CD4-positive, alpha-beta T cell (primary cell): ENCODE results near the gene RAVER1. TPM values are rescaled to one million over a fixed set of nuclear protein-coding genes. Genes with fewer than 3 reads are reported as not detected.

Experiments used
- ATAC-seq: fragments of 200-7000 bp; cut with Tn5 transposase; one replicate; pipeline ENCODE4 v1.10.0; 2022; ENCODE audit warnings: mild to moderate bottlenecking; ENCODE audit not compliant: poor library complexity
- CTCF ChIA-PET: fragments of 350-600 bp; sonication (Branson Sonifier 250); formaldehyde crosslinking; loops from one replicate; lab custom pipeline; 2021; ENCODE audit warnings: antibody characterized with exemption, inconsistent platforms; lab: Charles Lee
- POLR2A ChIA-PET: fragments of 350-600 bp; sonication (Branson Sonifier 250); formaldehyde crosslinking; loops from one replicate; lab custom pipeline; 2021; ENCODE audit warnings: antibody characterized with exemption, inconsistent platforms; lab: Charles Lee
- DNase-seq, 14 experiments: peaks; one replicate each; pipeline ENCODE4 v3.0.0-alpha.2; 2013 to 2020; ENCODE audit warnings: mixed read lengths in 2 of 14
- H3K27ac ChIP-seq, 2 donors: one replicate each; pipeline versions ENCODE4 v1.5.1 to v1.7.0; 2013; ENCODE audit warnings: low read length in 2 of 2, low read depth in 1 of 2, mild to moderate bottlenecking in 1 of 2
- H3K27me3 ChIP-seq, 2 experiments: 1 replicate in 1 of 2; 2 replicates in 1 of 2; pipeline versions ENCODE4 v1.6.1 to v1.7.0; 2013; ENCODE audit warnings: low read length in 2 of 2, control low read depth in 1 of 2, mild to moderate bottlenecking in 1 of 2, moderate library complexity in 1 of 2; ENCODE audit not compliant: insufficient read depth in 2 of 2, control insufficient read depth in 1 of 2
- H3K36me3 ChIP-seq: one replicate; pipeline ENCODE4 v1.6.1; 2013; ENCODE audit warnings: low read length, control low read depth; ENCODE audit not compliant: insufficient read depth
- H3K4me1 ChIP-seq: one replicate; pipeline ENCODE4 v1.6.1; 2013; ENCODE audit warnings: low read length, control low read depth; ENCODE audit not compliant: insufficient read depth
- H3K4me3 ChIP-seq: one replicate; pipeline ENCODE4 v1.5.1; 2013; ENCODE audit warnings: mild to moderate bottlenecking, low read length, moderate library complexity
- H3K9me3 ChIP-seq, 2 experiments: 1 replicate in 1 of 2; 2 replicates in 1 of 2; pipeline versions ENCODE4 v1.6.1 to v1.7.0; 2013; ENCODE audit warnings: low read length in 2 of 2, mild to moderate bottlenecking in 2 of 2, control low read depth in 1 of 2, moderate library complexity in 1 of 2; ENCODE audit not compliant: control insufficient read depth in 1 of 2, insufficient read depth in 1 of 2
- H3K27ac Mint-ChIP-seq: one replicate; pipeline ENCODE4 v1.8.0; 2020; ENCODE audit warnings: mixed read lengths
- H3K27me3 Mint-ChIP-seq: one replicate; pipeline ENCODE4 v1.8.0; 2021; ENCODE audit warnings: mixed read lengths
- H3K36me3 Mint-ChIP-seq: one replicate; pipeline ENCODE4 v1.8.0; 2021; ENCODE audit warnings: low read depth, mixed read lengths
- H3K4me1 Mint-ChIP-seq: one replicate; pipeline ENCODE4 v1.8.0; 2021; ENCODE audit warnings: low read depth, mixed read lengths
- H3K4me3 Mint-ChIP-seq: one replicate; pipeline ENCODE4 v1.8.0; 2020; ENCODE audit warnings: mild to moderate bottlenecking, mixed read lengths
- H3K9me3 Mint-ChIP-seq: one replicate; pipeline ENCODE4 v1.8.0; 2020; ENCODE audit warnings: mixed read lengths
- CTCF ChIP-seq: fragments of 200-600 bp; IDR thresholded peaks from one replicate; pipeline ENCODE4 v1.8.0; 2022; ENCODE audit warnings: antibody characterized with exemption, mild to moderate bottlenecking
- intact Hi-C, 2 experiments: fragments of 100-400 bp; cut with DNase I in 1 of 2; cut with micrococcal nuclease in 1 of 2; formaldehyde crosslinking; loops; one replicate each; pipeline versions ENCODE4 v1.15.1 to v1.9.0; 2023 to 2025; cut with DNase I, micrococcal nuclease
- total RNA-seq, 174 experiments: library from RNA in 2 of 174; stranded (reverse) in 2 of 174; gene quantifications; one replicate each; pipeline ENCODE4 v1.2.3 and lab custom pipeline; 2021 to 2026

RAVER1 gene
- total RNA-seq, 2 experiments from 2014 or later: 20.5 to 21.3 TPM

- H3K4me3 ChIP-seq: no peak overlapping the region
- POLR2A ChIA-PET: no interaction called here
- CTCF ChIA-PET: no interaction called here
These were observed 28.1 kb downstream of the RAVER1 start for GRCh38 chr19:10305139-10305806.

GRCh38 chr19:10299545-10300458 lies 33.5 kb downstream of the RAVER1 start:
- no peak overlapping the region for H3K27ac Mint-ChIP-seq
- H3K9me3 Mint-ChIP-seq: no peaks in the 10 kb centered on the region
- H3K4me1 ChIP-seq: peaks cover 14% of the 10 kb centered on the region
- no peak overlapping the region for H3K27ac ChIP-seq
- ChIA-PET CTCF (interaction anchor here (0.8 to 1.5 kb wide), 2 partner anchors 30 to 91 kb away, joined by 3 to 4 read pairs; no protein-coding TSS in a partner anchor), POLR2A (no interaction called here)
- peak overlapping the region; percentile 20 for H3K4me3 Mint-ChIP-seq
- H3K27me3 ChIP-seq: peaks cover 11 to 12% of the 10 kb centered on the region in 2 experiments
- H3K36me3 ChIP-seq: peaks cover 2% of the 10 kb centered on the region
- no peak overlapping the region for H3K4me3 ChIP-seq
- peaks cover 15% of the 10 kb centered on the region for H3K27me3 Mint-ChIP-seq
- H3K36me3 Mint-ChIP-seq: no peaks in the 10 kb centered on the region
- H3K9me3 ChIP-seq: peaks cover 0 to 6% of the 10 kb centered on the region in 2 experiments
- DNase-seq (peak in 1 of 14 experiments; percentile 29), ATAC-seq (no peak)
- peaks cover 11% of the 10 kb centered on the region for H3K4me1 Mint-ChIP-seq
- intact Hi-C loops: no loop called here
- no peak for TF ChIP-seq CTCF

More at GRCh38 chr19:10305139-10305806, 28.1 kb downstream of the RAVER1 start:
- H3K9me3 Mint-ChIP-seq: no peaks in the 10 kb centered on the region
- no peak for TF ChIP-seq CTCF
- H3K27ac ChIP-seq: no peak overlapping the region
- no peak overlapping the region for H3K4me3 Mint-ChIP-seq
- no peaks in the 10 kb centered on the region for H3K9me3 ChIP-seq
- no peaks in the 10 kb centered on the region for H3K36me3 Mint-ChIP-seq
- H3K27me3 Mint-ChIP-seq: no peaks in the 10 kb centered on the region
- intact Hi-C loops: no loop called here
- H3K36me3 ChIP-seq: peaks cover 8% of the 10 kb centered on the region
- peak in 2 of 14 experiments; percentile 61 to 66 for DNase-seq
- ATAC-seq: no peak
- no peaks in the 10 kb centered on the region for H3K4me1 ChIP-seq
- no peaks in the 10 kb centered on the region for H3K27me3 ChIP-seq
- H3K4me1 Mint-ChIP-seq: no peaks in the 10 kb centered on the region
- H3K27ac Mint-ChIP-seq: no peak overlapping the region

- Histone ChIP-seq H3K27me3 (peaks cover 47 to 50% of the 10 kb centered on the region in 2 experiments), H3K27ac (no peak overlapping the region), H3K4me3 (peak overlapping the region; percentile 57), H3K4me1 (peaks cover 51% of the 10 kb centered on the region), H3K9me3 (peaks cover 0 to 41% of the 10 kb centered on the region in 2 experiments), H3K36me3 (no peaks in the 10 kb centered on the region)
- no peak for ATAC-seq
- Mint-ChIP-seq H3K27me3 (peaks cover 53% of the 10 kb centered on the region), H3K4me1 (peaks cover 31% of the 10 kb centered on the region), H3K9me3 (no peaks in the 10 kb centered on the region), H3K4me3 (peak overlapping the region; percentile 81), H3K27ac (no peak overlapping the region), H3K36me3 (no peaks in the 10 kb centered on the region)
- intact Hi-C loops: no loop called here
- peak in 1 of 14 experiments; percentile 27 for DNase-seq
- ChIA-PET POLR2A (interaction anchor here (2.2 kb wide), 1 partner anchor 25 kb away, joined by 10 read pairs; the partner anchor contains the start of gene ICAM1), CTCF (interaction anchor here (1.5 kb wide), 1 partner anchor 27 kb away, joined by 6 read pairs; no protein-coding TSS in a partner anchor)
- TF ChIP-seq CTCF: no peak
These were observed 37.3 kb downstream of the RAVER1 start for GRCh38 chr19:10295847-10296591.
